Measurements from ENCODE around the gene MEGF8. TPM values are rescaled to one million over a fixed set of nuclear protein-coding genes. Genes with fewer than 3 reads are reported as not detected.

Gene MEGF8
- total and polyA plus RNA-seq, 2 of the 8 experiments (the other 6 are each of a cell fraction or from before 2014, with no cell fraction given), result 13.0 to 23.7 TPM

GRCh38 chr19:42282819-42283187 is 42.6 kb upstream of the MEGF8 start:
- Histone ChIP-seq H3K18ac (ENCODE audit: extremely low read depth, low read length) (peak overlapping the region; percentile 65), H2AK5ac (ENCODE audit: low read depth, low read length) (peak overlapping the region; percentile 93; the same call in 1 of the 2 replicates), H2BK5ac (ENCODE audit: low read depth, low read length) (peak overlapping the region; percentile 98; the same call in 1 of the 2 replicates), H4K8ac (ENCODE audit: extremely low read depth, insufficient read depth, low read length) (no peak overlapping the region), H3K56ac (replicated peaks; ENCODE audit: insufficient read length, low read depth, low read length) (no peak overlapping the region), H2BK20ac (ENCODE audit: low read length) (peak overlapping the region; percentile 92), H3K9me3 (ENCODE audit: insufficient read depth in 2 of 2, low read depth in 1 of 2, low read length in 1 of 2) (no peaks in the 10 kb centered on the region), H3K9ac (replicated peaks in 1 of 4; ENCODE audit: extremely low read depth in 1 of 4, low read depth in 3 of 4, low read length in 3 of 4) (no peak overlapping the region), H3K36me3 (ENCODE audit: control insufficient read depth in 2 of 4, insufficient read depth in 4 of 4, low read length in 3 of 4) (peaks cover 3 to 11% (median 8%) of the 10 kb centered on the region in 4 experiments; a peak in 6 of 8 replicates), H4K20me1 (replicated peaks in 1 of 2; ENCODE audit: control insufficient read depth in 1 of 2, insufficient read depth in 2 of 2, low read length in 2 of 2) (peaks cover 3 to 17% of the 10 kb centered on the region in 2 experiments), H3K27me3 (replicated peaks in 1 of 4; ENCODE audit: control insufficient read depth in 3 of 4, extremely low read depth in 1 of 4, insufficient read depth in 3 of 4, low read length in 3 of 4) (no peaks in the 10 kb centered on the region), H3K4me2 (ENCODE audit: insufficient read depth in 1 of 2, low read depth in 2 of 2, low read length in 2 of 2) (peak overlapping the region; percentile 80 to 96), H3K79me1 (ENCODE audit: low read depth, low read length) (peaks cover 21% of the 10 kb centered on the region), H3K14ac (ENCODE audit: insufficient read length) (no peak overlapping the region), H2BK15ac (ENCODE audit: low read length) (peak overlapping the region; percentile 100), H3K23me2 (ENCODE audit: low read depth, low read length) (peaks cover 30% of the 10 kb centered on the region), H4K5ac (ENCODE audit: insufficient read length, low read depth, low read length) (no peak overlapping the region), H3K4ac (replicated peaks; ENCODE audit: insufficient read length, low read depth, low read length) (peak overlapping the region; percentile 88), H2BK120ac (replicated peaks; ENCODE audit: low read depth, low read length) (no peak overlapping the region), H2BK12ac (ENCODE audit: low read depth, low read length) (peak overlapping the region; percentile 98), H3K4me3 (ENCODE audit: extremely low read depth in 1 of 4, insufficient read depth in 2 of 4, low read depth in 3 of 4, low read length in 4 of 4) (peak overlapping the region in 2 of 4 experiments; percentile 47 to 57; a peak in 4 of 8 replicates), H3K4me1 (replicated peaks in 1 of 4; ENCODE audit: control insufficient read depth in 3 of 4, insufficient read depth in 4 of 4, low read length in 3 of 4) (peaks cover 9 to 45% (median 29%) of the 10 kb centered on the region in 4 experiments), H3K23ac (ENCODE audit: insufficient read length) (no peak overlapping the region), H3K79me2 (ENCODE audit: control insufficient read depth in 1 of 2, insufficient read depth in 2 of 2, low read length in 2 of 2) (peaks cover 0 to 22% of the 10 kb centered on the region in 2 experiments; a peak in 2 of 4 replicates), H4K91ac (replicated peaks; ENCODE audit: insufficient read length, low read length) (peak overlapping the region; percentile 93), H3K27ac (ENCODE audit: low read depth, low read length) (no peak overlapping the region), H2AFZ (ENCODE audit: low read length) (no peak overlapping the region)
- TF ChIP-seq SP4 (IDR thresholded peaks at IDR 0.05; ENCODE audit: low read length) (no peak), HDAC2 (IDR thresholded peaks at IDR 0.05; ENCODE audit: borderline replicate concordance in 1 of 2, low read depth in 2 of 2, low read length in 2 of 2) (no peak), PHF8 (conservative IDR thresholded peaks at IDR 0.05; ENCODE audit: low read depth, low read length) (no peak), GABPA (IDR thresholded peaks at IDR 0.05; ENCODE audit: borderline replicate concordance, insufficient read depth, low read length) (no peak), CBX8 (IDR thresholded peaks at IDR 0.05; ENCODE audit: borderline replicate concordance, low read depth, low read length) (no peak), CHD1 (IDR thresholded peaks at IDR 0.05; ENCODE audit: low read depth, low read length) (no peak)
- FAIRE-seq, result no peak
- ChIA-PET POLR2A (ENCODE audit: partially characterized antibody) (interaction anchor here (1.0 to 6.5 kb wide), 10 partner anchors 9 to 206 kb away, joined by 3 to 68 read pairs (median 8); partner anchors contain the start of genes CIC, ERF, PAFAH1B3 and PRR19), CTCF (ENCODE audit: partially characterized antibody) (interaction anchor here (0.9 to 7.4 kb wide), 7 partner anchors 8 to 174 kb away, joined by 3 to 260 read pairs (median 4); partner anchors contain the start of gene GSK3A)
- 62% methylated on average over 3 of the region's 4 CpGs; no CpG with 5 or more reads in 1 of the 2 experiments for WGBS, 2 experiments (ENCODE audit: extremely low coverage in 1 of 2, insufficient coverage in 1 of 2, insufficient read length in 1 of 2, insufficient replicate concordance in 2 of 2, low coverage in 1 of 2, low lambda C conversion rate in 2 of 2, missing lambda C conversion rate in 1 of 2)
- DNase-seq (ENCODE audit: low read depth in 1 of 2, low spot score in 2 of 2), result no peak
